Measurements from ENCODE around the gene OBP2A.

OBP2A gene

GRCh38 chr9:135579889-135580660, 34.1 kb downstream of the OBP2A start:
- DNase-seq (ENCODE audit: low read depth) = no peak

GRCh38 chr9:135580664-135581380, 34.9 kb downstream of the OBP2A start:
- no peak for DNase-seq (ENCODE audit: low read depth)

DNA sequence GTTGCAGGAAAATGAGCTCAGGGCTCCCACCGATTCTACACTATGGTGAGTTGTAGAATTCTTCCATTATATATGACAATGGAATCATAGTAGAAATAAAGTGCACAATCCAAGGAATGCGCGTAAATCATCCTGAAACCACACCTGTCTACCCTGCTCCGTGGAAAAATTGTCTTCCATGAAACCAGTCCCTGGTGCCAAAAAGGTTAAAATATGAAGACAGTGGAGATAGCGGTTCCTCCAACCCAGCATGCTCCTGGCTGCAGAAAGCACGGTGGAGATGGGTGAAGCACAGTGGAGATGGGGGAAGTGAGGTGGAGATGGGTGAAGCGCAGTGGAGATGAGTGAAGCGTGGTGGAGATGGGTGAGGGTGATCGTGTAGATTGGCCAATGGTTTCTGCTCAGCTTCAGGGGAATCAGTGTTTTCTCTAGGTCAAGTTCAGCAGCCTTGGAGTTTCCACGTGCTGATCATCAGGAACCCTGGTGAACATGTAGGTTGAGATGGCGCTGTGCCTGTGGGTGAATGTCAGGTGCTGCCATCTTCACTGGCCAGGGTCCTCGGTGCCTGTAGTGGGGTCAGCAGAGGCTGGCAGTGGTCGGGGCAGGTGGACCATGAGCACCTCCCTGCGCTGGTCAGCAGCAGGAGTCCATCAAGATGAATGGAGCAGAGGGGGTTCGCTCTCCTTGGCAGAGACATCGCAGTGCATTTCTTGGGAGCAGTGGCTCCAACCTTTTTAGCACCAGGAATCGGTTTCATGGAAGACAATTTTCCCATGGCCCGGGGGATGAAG, 35.9 kb downstream of the OBP2A start:
- no peak for DNase-seq (ENCODE audit: low read depth)

DNA sequence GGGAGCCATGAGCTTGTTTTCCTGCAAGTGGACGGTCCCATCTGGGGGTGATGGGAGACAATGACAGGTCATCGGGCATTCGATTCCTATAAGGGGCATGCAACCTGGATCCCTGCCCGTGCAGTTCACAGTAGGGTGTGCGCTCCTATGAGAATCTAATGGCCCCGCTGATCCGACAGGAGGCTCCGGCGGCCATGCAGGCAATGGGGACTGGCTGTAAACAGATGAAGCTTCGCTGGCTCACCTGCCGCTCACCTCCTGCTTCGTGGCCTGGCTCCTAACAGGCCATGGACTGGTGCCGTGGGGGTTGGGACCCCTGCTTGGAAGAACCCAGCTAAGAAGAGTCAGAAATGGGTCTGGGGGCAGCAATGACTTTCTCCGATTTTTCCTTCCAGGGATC, 36.6 kb downstream of the OBP2A start:
- no peak for DNase-seq (ENCODE audit: low read depth)

DNA sequence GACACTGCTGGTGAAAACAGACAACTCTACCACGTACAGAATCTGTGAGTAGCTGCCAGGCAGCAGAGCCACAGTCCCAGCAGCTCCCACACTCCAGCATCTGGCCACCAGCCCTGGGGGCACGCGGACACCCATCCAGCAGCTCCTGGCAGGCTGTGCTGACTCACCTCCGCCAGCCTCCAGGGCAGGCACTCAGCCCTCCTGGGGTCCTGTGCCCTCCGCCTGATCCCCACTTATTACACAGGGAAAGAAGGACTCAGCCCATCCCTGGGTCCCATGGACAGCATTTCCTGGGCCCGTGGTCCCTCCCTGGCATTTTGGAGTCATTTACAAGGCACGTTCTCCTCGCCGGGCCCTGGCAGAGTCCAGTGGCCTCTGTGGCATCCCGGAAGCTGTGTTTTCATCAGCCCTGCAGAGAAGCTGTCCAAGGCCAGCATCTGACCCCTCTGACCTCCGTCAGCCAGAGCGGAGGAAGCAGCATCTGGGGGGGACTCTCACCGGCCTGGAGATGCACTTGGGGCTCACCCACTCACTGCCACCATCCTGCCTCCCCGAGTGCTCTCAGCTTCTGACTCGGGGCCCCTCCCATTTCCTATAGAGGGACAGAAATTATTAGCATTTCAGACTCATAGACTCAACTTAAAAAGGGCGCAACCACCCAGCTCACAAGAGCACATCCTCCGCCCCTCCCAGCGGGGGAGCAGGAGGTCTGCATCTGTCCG, 37.2 kb downstream of the OBP2A start:
- DNase-seq (ENCODE audit: low read depth) = no peak

GRCh38 chr9:135583688-135584011, 37.7 kb downstream of the OBP2A start:
- no peak for DNase-seq (ENCODE audit: low read depth)

DNA sequence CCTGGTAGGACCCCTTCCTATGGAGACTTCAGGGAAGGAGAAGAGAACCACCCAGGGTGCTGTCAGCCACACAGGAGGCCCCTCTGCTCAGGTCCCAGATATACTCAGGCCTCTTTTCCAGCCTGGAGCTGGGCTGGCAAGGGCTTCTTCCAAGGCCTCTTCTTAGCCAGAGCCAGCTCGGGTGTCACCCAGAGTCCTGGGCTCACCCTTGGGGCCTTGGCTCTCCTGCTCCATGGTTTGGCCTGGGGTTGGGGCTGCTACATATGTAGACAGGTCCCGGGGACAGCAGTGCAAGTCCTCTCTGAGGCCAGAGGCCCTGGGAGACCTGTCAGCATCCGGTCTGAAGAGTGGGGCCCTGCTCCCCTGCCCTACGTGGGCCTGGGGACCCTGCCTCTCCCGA, 38.4 kb downstream of the OBP2A start:
- no peak for DNase-seq (ENCODE audit: low read depth)

- no peak for DNase-seq (ENCODE audit: low read depth)
Measured at GRCh38 chr9:135584934-135585333, 39.0 kb downstream of the OBP2A start.

GRCh38 chr9:135586601-135587109, 40.7 kb downstream of the OBP2A start:
- no peak for DNase-seq (ENCODE audit: low read depth)

DNA sequence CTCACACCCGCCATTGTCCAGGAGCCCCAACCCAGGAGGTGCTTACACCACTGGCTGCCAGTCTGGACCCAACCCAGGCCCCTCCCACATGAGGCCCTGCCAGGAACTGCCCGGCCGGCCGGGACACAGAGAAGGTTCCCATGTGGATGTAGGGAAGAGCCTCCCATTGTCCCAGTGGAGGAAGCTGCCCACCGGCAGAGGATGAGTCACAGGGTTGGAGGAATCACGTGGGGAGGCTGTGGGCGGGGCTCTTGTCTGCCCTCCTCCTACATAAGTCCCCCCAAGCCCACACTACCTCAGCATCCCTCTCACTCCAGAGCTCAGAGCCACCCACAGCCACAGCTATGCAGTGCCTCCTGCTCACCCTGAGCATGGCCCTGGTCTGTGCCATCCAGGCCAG, 41.7 kb downstream of the OBP2A start:
- DNase-seq (ENCODE audit: low read depth) = no peak

DNA sequence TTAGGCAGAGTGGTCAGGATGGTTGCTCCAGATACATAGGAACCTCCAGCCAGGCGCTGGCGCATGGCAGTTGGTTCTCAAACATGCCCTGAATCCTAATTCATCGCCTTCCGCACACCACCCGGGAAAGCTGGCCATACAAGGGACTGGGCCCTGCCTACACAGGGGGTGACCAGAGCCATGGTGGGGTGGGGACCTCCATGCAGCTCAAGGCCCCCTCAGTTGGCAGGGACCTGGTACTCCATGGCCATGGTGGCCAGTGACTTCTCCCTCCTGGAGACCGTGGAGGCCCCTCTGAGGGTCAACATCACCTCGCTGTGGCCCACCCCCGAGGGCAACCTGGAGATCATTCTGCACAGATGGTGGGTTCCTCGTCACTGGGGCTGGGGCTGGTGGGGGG, 42.4 kb downstream of the OBP2A start:
- no peak for DNase-seq (ENCODE audit: low read depth)

DNA sequence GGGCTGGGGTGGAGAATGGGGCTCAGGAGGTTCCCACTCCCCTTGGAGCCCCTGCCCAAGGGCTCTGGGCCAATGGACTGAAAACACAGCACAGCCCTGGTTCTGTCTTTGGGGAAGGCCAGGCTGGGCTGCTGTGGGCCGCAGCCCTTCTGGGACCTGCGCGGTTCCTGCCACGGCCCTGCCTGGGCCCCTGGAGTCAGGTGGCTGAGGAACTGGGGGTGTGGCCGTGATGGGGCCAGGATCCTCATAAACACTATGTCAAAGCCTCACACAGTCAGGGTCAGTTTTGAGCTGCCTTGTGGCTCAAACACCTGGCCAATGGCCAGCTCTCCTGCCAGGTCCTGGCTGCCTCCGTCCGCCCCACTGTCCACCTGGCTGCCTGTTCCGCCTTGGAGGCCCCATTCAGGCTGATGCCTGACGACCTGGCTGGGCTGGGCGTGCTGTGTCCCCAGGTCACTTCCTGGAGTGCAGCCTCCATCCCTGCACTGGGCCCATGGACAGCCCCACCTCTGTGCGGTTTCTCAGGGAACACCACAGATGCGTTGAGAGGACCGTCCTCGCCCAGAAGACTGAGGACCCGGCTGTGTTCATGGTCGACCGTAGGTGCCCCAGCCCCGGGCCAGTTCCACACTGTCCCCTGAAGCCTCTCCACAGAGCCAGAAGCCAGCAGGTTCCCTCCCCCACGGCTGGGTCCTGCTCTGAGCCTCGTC, 43.1 kb downstream of the OBP2A start:
- DNase-seq (ENCODE audit: low read depth) = no peak

GRCh38 chr9:135589596-135590485, 43.9 kb downstream of the OBP2A start:
- no peak for DNase-seq (ENCODE audit: low read depth)

DNA sequence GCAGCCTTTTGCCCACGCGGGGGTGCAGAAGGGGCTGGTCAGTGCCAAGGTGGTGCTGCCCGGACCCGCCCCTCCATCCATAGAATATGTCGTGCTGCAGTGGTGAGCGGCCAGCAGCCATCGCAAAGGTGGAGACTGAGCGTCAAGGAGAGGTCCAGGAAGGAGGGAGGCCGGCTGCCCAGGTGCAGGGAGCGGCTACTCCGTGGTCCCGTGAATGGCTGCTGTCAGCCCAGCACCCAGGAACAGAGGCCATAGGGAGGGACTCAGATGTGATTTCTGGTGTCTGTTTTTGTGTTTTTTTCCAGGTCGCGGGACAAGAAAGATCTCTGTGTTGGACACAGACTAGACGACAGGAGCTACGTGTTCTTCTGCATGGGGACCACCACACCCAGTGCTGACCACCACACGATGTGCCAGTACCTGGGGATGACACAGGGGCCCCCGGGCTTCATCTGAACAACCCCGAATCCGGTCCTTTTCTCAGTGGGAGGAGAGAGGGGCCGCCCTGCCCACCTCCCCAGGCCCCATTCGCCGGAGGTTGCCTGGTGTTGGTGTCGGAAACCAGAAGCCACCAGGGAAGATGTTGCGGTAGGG, 44.7 kb downstream of the OBP2A start:
- no peak for DNase-seq (ENCODE audit: low read depth)

- no peak for DNase-seq (ENCODE audit: low read depth)
Measured at GRCh38 chr9:135591506-135592330, 45.8 kb downstream of the OBP2A start.

DNA sequence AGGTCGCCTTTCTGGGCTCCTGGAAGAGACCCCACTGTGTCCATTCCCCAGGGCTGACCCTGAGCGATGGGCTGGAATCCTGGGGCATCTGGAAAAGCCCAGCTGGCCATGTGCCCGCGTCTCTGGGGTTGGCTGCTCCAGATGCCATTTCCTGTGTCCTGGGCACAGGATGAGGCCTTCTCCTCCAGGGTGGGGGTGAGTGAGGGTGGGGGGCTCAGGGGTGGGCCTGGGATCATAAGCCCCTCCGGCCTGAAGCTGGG, 46.3 kb downstream of the OBP2A start:
- no peak for DNase-seq (ENCODE audit: low read depth)

DNA sequence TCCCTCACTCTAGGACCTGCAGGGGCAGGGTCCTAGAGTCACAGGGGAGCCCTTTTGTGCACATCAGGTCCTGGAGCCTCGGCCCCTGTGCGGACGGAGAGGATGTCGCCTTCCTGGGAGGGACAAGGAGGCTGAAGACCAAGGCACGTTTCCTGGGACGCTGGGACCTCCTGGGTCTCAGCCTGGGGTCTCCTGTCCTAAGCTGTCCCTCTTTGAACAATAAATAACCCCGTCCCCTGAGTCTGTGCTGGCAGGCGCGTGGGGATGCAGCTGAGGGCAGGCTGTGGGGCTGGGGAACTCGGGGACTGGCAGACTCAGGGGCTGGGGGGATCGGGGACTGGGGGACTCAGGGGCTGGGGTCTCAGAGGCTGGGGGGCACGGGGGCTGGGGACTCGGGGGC, 46.7 kb downstream of the OBP2A start:
- no peak for DNase-seq (ENCODE audit: low read depth)

DNA sequence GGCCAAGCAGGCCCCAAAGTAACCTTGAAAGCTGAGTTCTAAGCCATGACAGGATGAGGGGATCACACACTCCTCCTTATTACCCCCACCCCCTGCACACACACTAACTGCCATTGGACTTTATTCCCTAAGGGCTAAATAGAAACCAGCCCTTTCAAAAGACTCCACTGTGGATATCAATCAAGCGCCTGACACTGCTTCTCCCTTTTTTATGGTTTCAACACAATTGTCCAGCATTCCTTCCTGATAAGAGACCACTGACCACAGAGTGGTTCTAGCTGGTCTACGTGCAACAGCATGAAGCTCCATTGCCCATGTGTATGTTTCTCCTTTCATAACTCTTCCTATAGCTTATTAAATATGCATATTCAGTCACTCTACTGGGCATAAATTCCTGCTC, 50.3 kb downstream of the OBP2A start:
- no peak for DNase-seq (ENCODE audit: low read depth)
